ENCODE results near the gene NDRG2.

Gene NDRG2

GRCh38 chr14:21026988-21027315 is 2.1 kb upstream of the NDRG2 start:
- TF ChIP-seq CTCF (IDR thresholded peaks at IDR 0.05): no peak

GRCh38 chr14:21026274-21026987 is 1.6 kb upstream of the NDRG2 start:
- no peak for TF ChIP-seq CTCF (IDR thresholded peaks at IDR 0.05)

GRCh38 chr14:21025371-21026273 is 761 bp upstream of the NDRG2 start:
- TF ChIP-seq CTCF (IDR thresholded peaks at IDR 0.05): no peak

GRCh38 chr14:21023817-21024584 is 860 bp downstream of the NDRG2 start:
- TF ChIP-seq CTCF (IDR thresholded peaks at IDR 0.05): no peak

GRCh38 chr14:21023174-21023573 is 1.7 kb downstream of the NDRG2 start:
- TF ChIP-seq CTCF (IDR thresholded peaks at IDR 0.05): no peak

GRCh38 chr14:21022686-21023085 is 2.2 kb downstream of the NDRG2 start:
- no peak for TF ChIP-seq CTCF (IDR thresholded peaks at IDR 0.05)

GRCh38 chr14:21020977-21021545 is 3.8 kb downstream of the NDRG2 start:
- no peak for TF ChIP-seq CTCF (IDR thresholded peaks at IDR 0.05)
